ENCODE results near the gene MAGI3. TPM values are rescaled to one million over a fixed set of nuclear protein-coding genes. Genes with fewer than 3 reads are reported as not detected.
A peak's percentile ranks its signal among the peaks of the same experiment; 100 is the strongest.
"Not testable (repeated sequence)": the region's sequence is repeated elsewhere in the genome, so short reads cannot be mapped to it uniquely, and the experiment has no call there.

The MAGI3 gene
- total RNA-seq, 2 donors from 2014 or later = 1.5 to 3.5 TPM

GRCh38 chr1:113390871-113391648, 745 bp downstream of the MAGI3 start:
- H3K27me3 Mint-ChIP-seq = peaks cover 24 to 47% of the 10 kb centered on the region in 2 donors
- DNase-seq (ENCODE audit: low spot score) (no peak), ATAC-seq (peak in 1 of 2 donors; percentile 10)
- H3K27ac Mint-ChIP-seq = no peak overlapping the region
- peaks cover 3% of the 10 kb centered on the region for H3K9me3 Mint-ChIP-seq
- H3K4me1 Mint-ChIP-seq (ENCODE audit: low read depth in 2 of 2) = peaks cover 17 to 24% of the 10 kb centered on the region in 2 donors
- no peaks in the 10 kb centered on the region for H3K36me3 Mint-ChIP-seq
- peak overlapping the region; percentile 92 for H3K4me3 Mint-ChIP-seq

DNA sequence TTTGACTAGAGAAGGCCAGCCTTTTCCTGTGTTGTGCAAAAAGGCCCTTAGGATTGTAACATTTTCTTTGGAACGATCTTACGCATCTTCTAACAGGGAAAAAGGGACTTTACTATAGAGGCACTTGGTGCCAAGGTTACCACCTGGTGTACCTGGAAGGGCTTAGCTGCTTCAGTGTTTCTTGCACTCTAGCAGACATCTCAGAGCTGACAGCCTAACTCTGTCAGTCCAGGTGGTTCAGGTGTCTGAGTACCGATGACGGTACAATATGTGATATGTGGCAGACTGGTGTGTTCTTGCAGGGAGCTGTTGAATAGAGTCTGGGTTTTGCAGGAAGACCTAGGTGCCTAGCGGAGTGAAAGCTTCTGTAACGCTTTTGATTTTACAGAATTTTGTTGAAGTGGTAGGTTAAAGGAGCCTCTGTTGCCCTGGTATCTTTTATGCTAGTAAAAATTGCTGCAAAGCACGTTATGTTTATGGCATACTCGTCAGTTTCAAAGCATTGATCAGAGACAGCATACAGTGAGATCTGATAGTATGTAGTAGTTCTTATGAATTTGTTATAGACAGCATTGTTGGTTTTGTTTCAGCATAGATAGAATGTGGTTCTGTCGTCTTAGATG, 1.4 kb downstream of the MAGI3 start:
- DNase-seq (ENCODE audit: low spot score) (no peak), ATAC-seq (no peak)
- Mint-ChIP-seq H3K27ac (no peak overlapping the region), H3K36me3 (no peaks in the 10 kb centered on the region), H3K9me3 (peaks cover 3% of the 10 kb centered on the region), H3K27me3 (peaks cover 28 to 54% of the 10 kb centered on the region in 2 donors), H3K4me3 (peak overlapping the region; percentile 92), H3K4me1 (ENCODE audit: low read depth in 2 of 2) (peaks cover 17 to 24% of the 10 kb centered on the region in 2 donors)

GRCh38 chr1:113392541-113393128, 2.3 kb downstream of the MAGI3 start:
- Mint-ChIP-seq H3K27ac (no peak overlapping the region), H3K4me3 (no peak overlapping the region), H3K9me3 (peaks cover 3% of the 10 kb centered on the region), H3K4me1 (ENCODE audit: low read depth in 2 of 2) (peaks cover 17 to 24% of the 10 kb centered on the region in 2 donors), H3K36me3 (no peaks in the 10 kb centered on the region), H3K27me3 (peaks cover 32 to 62% of the 10 kb centered on the region in 2 donors)
- ATAC-seq (no peak), DNase-seq (ENCODE audit: low spot score) (no peak)

GRCh38 chr1:113394043-113394862, 3.9 kb downstream of the MAGI3 start:
- ATAC-seq (no peak), DNase-seq (ENCODE audit: low spot score) (no peak)
- no peaks in the 10 kb centered on the region for H3K9me3 Mint-ChIP-seq
- H3K27me3 Mint-ChIP-seq = peaks cover 34 to 60% of the 10 kb centered on the region in 2 donors
- peaks cover 11 to 16% of the 10 kb centered on the region in 2 donors for H3K4me1 Mint-ChIP-seq (ENCODE audit: low read depth in 2 of 2)
- H3K27ac Mint-ChIP-seq = no peak overlapping the region
- H3K36me3 Mint-ChIP-seq = no peaks in the 10 kb centered on the region
- no peak overlapping the region for H3K4me3 Mint-ChIP-seq

DNA sequence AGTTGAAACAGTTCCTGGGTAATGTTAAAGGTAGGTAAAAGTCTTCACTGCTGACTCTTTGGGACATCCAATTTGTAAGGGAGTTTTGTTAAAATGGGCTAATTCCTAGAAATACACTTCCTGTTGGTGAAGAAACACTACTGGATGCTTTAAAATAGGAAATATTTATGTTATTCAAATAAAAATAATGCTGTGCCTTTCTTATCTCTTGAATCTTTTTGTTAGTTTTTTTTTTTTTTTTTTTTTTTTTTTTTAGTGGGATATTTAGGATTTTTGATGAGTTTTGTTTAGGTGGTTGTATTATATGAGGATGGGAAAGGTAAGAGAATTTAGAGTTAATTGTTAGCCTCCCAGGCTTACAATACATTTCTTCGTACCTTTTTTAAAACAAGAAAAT, 4.5 kb downstream of the MAGI3 start:
- no peaks in the 10 kb centered on the region for H3K36me3 Mint-ChIP-seq
- H3K27me3 Mint-ChIP-seq = peaks cover 31 to 56% of the 10 kb centered on the region in 2 donors
- no peak for DNase-seq (ENCODE audit: low spot score)
- H3K4me1 Mint-ChIP-seq (ENCODE audit: low read depth in 2 of 2) = peaks cover 7 to 10% of the 10 kb centered on the region in 2 donors
- no peak overlapping the region for H3K4me3 Mint-ChIP-seq
- H3K27ac Mint-ChIP-seq = no peak overlapping the region
- no peaks in the 10 kb centered on the region for H3K9me3 Mint-ChIP-seq
- no peak for ATAC-seq

- no peaks in the 10 kb centered on the region for H3K36me3 Mint-ChIP-seq
- H3K27ac Mint-ChIP-seq = no peak overlapping the region
- no peak overlapping the region for H3K4me3 Mint-ChIP-seq
- H3K9me3 Mint-ChIP-seq = no peaks in the 10 kb centered on the region
- H3K4me1 Mint-ChIP-seq (ENCODE audit: low read depth in 2 of 2) = peaks cover 7 to 9% of the 10 kb centered on the region in 2 donors
- ATAC-seq = no peak
- no peak for DNase-seq (ENCODE audit: low spot score)
- H3K27me3 Mint-ChIP-seq = peaks cover 34 to 56% of the 10 kb centered on the region in 2 donors
These were observed 5.8 kb downstream of the MAGI3 start for GRCh38 chr1:113396102-113396501.

GRCh38 chr1:113396585-113396984, 6.3 kb downstream of the MAGI3 start:
- Mint-ChIP-seq H3K4me1 (ENCODE audit: low read depth in 2 of 2) (peaks cover 2 to 5% of the 10 kb centered on the region in 2 donors), H3K27ac (no peak overlapping the region), H3K4me3 (no peak overlapping the region), H3K36me3 (no peaks in the 10 kb centered on the region), H3K27me3 (peaks cover 32 to 53% of the 10 kb centered on the region in 2 donors), H3K9me3 (no peaks in the 10 kb centered on the region)
- no peak for ATAC-seq
- no peak for DNase-seq (ENCODE audit: low spot score)

DNA sequence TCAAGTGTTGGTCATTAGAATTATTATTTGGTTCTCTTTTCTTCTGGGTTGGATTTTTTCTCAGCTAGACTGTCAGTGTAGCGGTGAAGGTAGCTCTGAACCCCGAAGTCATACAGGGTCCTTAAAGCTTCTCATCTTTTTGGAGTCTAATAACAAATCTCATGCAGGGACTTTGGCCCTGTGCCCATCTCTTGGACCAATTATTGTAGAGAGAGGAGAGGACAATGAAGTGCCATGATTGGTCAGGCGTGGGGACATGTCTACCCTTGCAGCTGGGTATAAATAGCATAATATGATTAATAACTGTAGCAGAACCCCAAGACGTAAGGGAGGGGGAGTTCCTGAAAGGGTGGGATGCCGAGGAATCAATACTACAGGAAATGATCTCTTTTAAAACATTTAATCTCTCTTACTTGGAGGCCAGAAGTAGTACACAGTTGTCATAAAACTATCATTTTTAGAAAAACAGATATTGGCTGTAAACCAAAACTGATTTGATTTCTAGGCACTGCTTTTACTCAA, 8.8 kb downstream of the MAGI3 start:
- Mint-ChIP-seq H3K4me1 (ENCODE audit: low read depth in 2 of 2) (no peaks in the 10 kb centered on the region), H3K9me3 (no peaks in the 10 kb centered on the region), H3K27ac (no peak overlapping the region), H3K4me3 (no peak overlapping the region), H3K36me3 (no peaks in the 10 kb centered on the region), H3K27me3 (peaks cover 35 to 52% of the 10 kb centered on the region in 2 donors)
- no peak for DNase-seq (ENCODE audit: low spot score)
- no peak for ATAC-seq

DNA sequence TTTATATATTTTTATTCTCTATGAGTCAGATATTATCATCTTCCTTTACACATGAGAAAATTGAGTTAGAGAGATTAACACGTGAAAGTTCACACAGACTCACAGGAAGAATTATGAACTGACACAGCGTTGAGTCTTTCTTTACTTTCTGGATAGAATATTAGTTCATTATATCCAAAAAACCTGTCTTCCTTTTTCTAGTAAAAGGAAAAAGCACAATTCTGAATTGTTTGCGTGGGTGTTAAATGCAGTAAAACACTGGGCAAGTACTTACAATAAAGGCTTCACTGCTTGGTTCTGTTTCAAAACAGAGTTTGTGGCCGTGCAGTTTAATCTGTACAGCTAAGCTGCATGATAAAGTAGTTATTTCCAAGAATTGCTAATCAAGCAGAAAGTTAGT, 10.8 kb downstream of the MAGI3 start:
- Mint-ChIP-seq H3K27ac (no peak overlapping the region), H3K27me3 (peaks cover 31 to 41% of the 10 kb centered on the region in 2 donors), H3K4me1 (ENCODE audit: low read depth in 2 of 2) (no peaks in the 10 kb centered on the region), H3K36me3 (no peaks in the 10 kb centered on the region), H3K9me3 (no peaks in the 10 kb centered on the region), H3K4me3 (no peak overlapping the region)
- DNase-seq (ENCODE audit: low spot score) = no peak
- no peak for ATAC-seq

- DNase-seq (ENCODE audit: low spot score) = no peak
- H3K4me3 Mint-ChIP-seq = no peak overlapping the region
- H3K9me3 Mint-ChIP-seq = no peaks in the 10 kb centered on the region
- H3K27ac Mint-ChIP-seq = no peak overlapping the region
- H3K36me3 Mint-ChIP-seq = no peaks in the 10 kb centered on the region
- H3K4me1 Mint-ChIP-seq (ENCODE audit: low read depth in 2 of 2) = no peaks in the 10 kb centered on the region
- ATAC-seq = no peak
- peaks cover 29 to 37% of the 10 kb centered on the region in 2 donors for H3K27me3 Mint-ChIP-seq
These were observed 11.4 kb downstream of the MAGI3 start for GRCh38 chr1:113401728-113402127.

- Mint-ChIP-seq H3K27me3 (peaks cover 28 to 34% of the 10 kb centered on the region in 2 donors), H3K4me1 (ENCODE audit: low read depth in 2 of 2) (no peaks in the 10 kb centered on the region), H3K27ac (no peak overlapping the region), H3K9me3 (no peaks in the 10 kb centered on the region), H3K36me3 (no peaks in the 10 kb centered on the region), H3K4me3 (no peak overlapping the region)
- no peak for ATAC-seq
- no peak for DNase-seq (ENCODE audit: low spot score)
These were observed 12.8 kb downstream of the MAGI3 start for GRCh38 chr1:113403065-113403464.

DNA sequence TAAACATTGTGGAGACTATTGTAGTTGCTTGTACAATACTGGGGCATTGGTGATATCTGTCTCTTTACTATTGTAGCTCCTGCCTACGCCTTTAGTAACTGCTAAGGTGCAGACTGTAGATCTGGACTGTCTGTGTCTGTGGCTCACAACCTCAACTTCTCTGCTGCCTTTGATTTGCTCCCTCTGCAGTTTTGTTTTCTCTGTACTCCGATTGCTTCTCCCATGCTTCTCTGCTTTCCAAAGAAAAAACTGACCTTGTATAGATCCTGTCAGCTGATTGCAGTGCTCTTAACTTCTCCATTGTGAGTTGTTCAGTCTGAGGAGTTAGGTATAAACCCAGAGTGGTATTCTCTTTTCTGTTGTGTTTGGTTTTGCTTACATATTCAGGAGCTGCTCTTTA, 15.3 kb downstream of the MAGI3 start:
- Mint-ChIP-seq H3K9me3 (no peaks in the 10 kb centered on the region), H3K36me3 (no peaks in the 10 kb centered on the region), H3K27ac (no peak overlapping the region), H3K27me3 (peaks cover 17 to 26% of the 10 kb centered on the region in 2 donors), H3K4me1 (ENCODE audit: low read depth in 2 of 2) (no peaks in the 10 kb centered on the region), H3K4me3 (no peak overlapping the region)
- DNase-seq (ENCODE audit: low spot score) = no peak
- ATAC-seq = no peak

- H3K27me3 Mint-ChIP-seq = peaks cover 17 to 26% of the 10 kb centered on the region in 2 donors
- not testable (repeated sequence) for H3K4me3 Mint-ChIP-seq; H3K27ac Mint-ChIP-seq; DNase-seq (ENCODE audit: low spot score); H3K9me3 Mint-ChIP-seq; H3K4me1 Mint-ChIP-seq (ENCODE audit: low read depth in 2 of 2); ATAC-seq; H3K36me3 Mint-ChIP-seq
These were observed 15.8 kb downstream of the MAGI3 start for GRCh38 chr1:113406149-113406548.

All from natural killer cell treated with Interleukin-12 subunit alpha and Interleukin-12 subunit beta and Interleukin-15 and Interleukin-18, amount 100 ng/mL, for 72 hours (primary cell).